WTC11 (cell line): ENCODE data around the gene RPH3AL.

Experiments
- CBFB ChIP-seq: sonication (generic); formaldehyde crosslinking; IDR thresholded peaks from 2 replicates; pipeline ENCODE4 v1.8.1; 2022; ENCODE audit warnings: mild to moderate bottlenecking, low read depth, missing genetic modification reagents
- CREB1 ChIP-seq: sonication (generic); formaldehyde crosslinking; IDR thresholded peaks from 2 replicates; pipeline ENCODE4 v1.8.0; 2023; ENCODE audit warnings: mild to moderate bottlenecking, missing genetic modification reagents
- ETV6 ChIP-seq: sonication (generic); formaldehyde crosslinking; IDR thresholded peaks from 2 replicates; pipeline ENCODE4 v1.8.1; 2022; ENCODE audit warnings: mild to moderate bottlenecking, missing genetic modification reagents
- GRHL2 ChIP-seq: fragments of 250-450 bp; sonication (Bioruptor Pico); IDR thresholded peaks from 2 replicates; pipeline ENCODE4 v1.8.0; 2022; ENCODE audit warnings: mild to moderate bottlenecking, moderate library complexity; ENCODE audit not compliant: insufficient replicate concordance, severe bottlenecking
- MLX ChIP-seq: sonication (generic); formaldehyde crosslinking; IDR thresholded peaks from 2 replicates; pipeline ENCODE4 v1.8.1; 2023; ENCODE audit warnings: mild to moderate bottlenecking, missing genetic modification reagents, moderate library complexity
- NR2C2 ChIP-seq: sonication (generic); formaldehyde crosslinking; IDR thresholded peaks from 2 replicates; pipeline ENCODE4 v1.8.0; 2022; ENCODE audit warnings: mild to moderate bottlenecking, missing genetic modification reagents
- ZNF138 ChIP-seq: sonication (generic); formaldehyde crosslinking; conservative IDR thresholded peaks from 2 replicates; pipeline ENCODE4 v1.8.1; 2022; ENCODE audit warnings: mild to moderate bottlenecking, moderate library complexity, missing genetic modification reagents
- ZNF281 ChIP-seq: sonication (generic); formaldehyde crosslinking; IDR thresholded peaks from 2 replicates; pipeline ENCODE4 v1.8.0; 2023; ENCODE audit warnings: mild to moderate bottlenecking, missing genetic modification reagents
- TF ChIP-seq, protein P1 (sequence below): fragments of 200-600 bp; IDR thresholded peaks from 2 replicates; pipeline ENCODE4 v1.8.0; 2022; ENCODE audit warnings: antibody characterized with exemption

GRCh38 chr17:356671-357434 is 4.2 kb upstream of the RPH3AL start:
- TF ChIP-seq NR2C2 (CRISPR knock-in tag) (no peak), CBFB (CRISPR knock-in tag) (no peak), CREB1 (CRISPR knock-in tag) (no peak), ETV6 (CRISPR knock-in tag) (no peak), ZNF138 (CRISPR knock-in tag) (no peak), MLX (CRISPR knock-in tag) (no peak), ZNF281 (CRISPR knock-in tag) (no peak), GRHL2 (no peak)
- TF ChIP-seq, protein P1, sequence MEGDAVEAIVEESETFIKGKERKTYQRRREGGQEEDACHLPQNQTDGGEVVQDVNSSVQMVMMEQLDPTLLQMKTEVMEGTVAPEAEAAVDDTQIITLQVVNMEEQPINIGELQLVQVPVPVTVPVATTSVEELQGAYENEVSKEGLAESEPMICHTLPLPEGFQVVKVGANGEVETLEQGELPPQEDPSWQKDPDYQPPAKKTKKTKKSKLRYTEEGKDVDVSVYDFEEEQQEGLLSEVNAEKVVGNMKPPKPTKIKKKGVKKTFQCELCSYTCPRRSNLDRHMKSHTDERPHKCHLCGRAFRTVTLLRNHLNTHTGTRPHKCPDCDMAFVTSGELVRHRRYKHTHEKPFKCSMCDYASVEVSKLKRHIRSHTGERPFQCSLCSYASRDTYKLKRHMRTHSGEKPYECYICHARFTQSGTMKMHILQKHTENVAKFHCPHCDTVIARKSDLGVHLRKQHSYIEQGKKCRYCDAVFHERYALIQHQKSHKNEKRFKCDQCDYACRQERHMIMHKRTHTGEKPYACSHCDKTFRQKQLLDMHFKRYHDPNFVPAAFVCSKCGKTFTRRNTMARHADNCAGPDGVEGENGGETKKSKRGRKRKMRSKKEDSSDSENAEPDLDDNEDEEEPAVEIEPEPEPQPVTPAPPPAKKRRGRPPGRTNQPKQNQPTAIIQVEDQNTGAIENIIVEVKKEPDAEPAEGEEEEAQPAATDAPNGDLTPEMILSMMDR = no peak
